Mammary epithelial cell (primary cell): ENCODE data around the gene PUDP.

Experiments used
- CTCF ChIP-seq, 2 donors: IDR thresholded peaks in 1 of 2; conservative IDR thresholded peaks in 1 of 2; 2 replicates each; pipeline ENCODE4 v1.5.1; 2011 to 2012; ENCODE audit warnings: inconsistent platforms in 2 of 2, low read length in 2 of 2, mild to moderate bottlenecking in 2 of 2, control low read depth in 1 of 2, low read depth in 1 of 2; ENCODE audit not compliant: insufficient read depth in 1 of 2; ENCODE audit errors: extremely low read depth in 1 of 2
- EZH2 ChIP-seq: IDR thresholded peaks from 2 replicates; pipeline ENCODE4 v1.6.1; 2012; ENCODE audit warnings: low read length, inconsistent platforms, borderline replicate concordance

- no peak for TF ChIP-seq CTCF (conservative IDR thresholded peaks at IDR 0.05 in 1 of 2, IDR thresholded peaks at IDR 0.05 in 1 of 2; ENCODE audit: extremely low read depth in 1 of 2, insufficient read depth in 1 of 2, low read depth in 1 of 2, low read length in 2 of 2)
- TF ChIP-seq EZH2 = no peak
Measured at GRCh38 chrX:7093305-7093704, 54.6 kb downstream of the PUDP start.
